Measurements from ENCODE around the gene CYP2C19. TPM values are rescaled to one million over a fixed set of nuclear protein-coding genes. Genes with fewer than 3 reads are reported as not detected.
"Not testable (repeated sequence)": the region's sequence is repeated elsewhere in the genome, so short reads cannot be mapped to it uniquely, and the experiment has no call there.

CYP2C19 gene
- polyA plus RNA-seq, 1 donor (not counting 4 experiments of a cell fraction or from before 2014, with no cell fraction given), result not detected

DNA sequence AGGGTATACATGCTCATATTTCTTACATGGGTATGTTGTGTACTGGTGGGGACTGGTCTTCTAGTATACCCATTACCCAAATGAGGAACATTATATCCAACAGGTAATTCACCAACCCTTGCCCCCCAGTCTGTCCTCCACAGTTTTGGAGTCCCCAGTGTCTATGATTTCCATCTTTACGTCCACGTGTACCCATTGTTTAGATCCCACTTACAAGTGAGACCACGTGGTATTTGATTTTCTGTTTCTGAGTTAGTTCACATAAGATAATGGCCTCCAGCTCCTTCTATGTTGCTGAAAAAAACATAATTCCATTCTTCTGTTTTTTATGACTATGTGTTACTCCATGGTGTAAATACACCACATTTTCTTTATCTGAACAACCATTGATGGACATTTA lies 126.6 kb downstream of the CYP2C19 start:
- Histone ChIP-seq H3K27ac (ENCODE audit: control insufficient read depth, insufficient read depth, low read length) (no peak overlapping the region), H4K20me1 (ENCODE audit: control insufficient read depth, extremely low read depth, insufficient read depth, low read length) (no peaks in the 10 kb centered on the region), H3K4me1 (ENCODE audit: control insufficient read depth, extremely low read depth, insufficient read depth, low read length) (no peaks in the 10 kb centered on the region), H3K9me1 (ENCODE audit: control insufficient read depth, extremely low read depth, insufficient read depth, low read length) (no peaks in the 10 kb centered on the region), H2AFZ (ENCODE audit: control insufficient read depth, low read length) (no peak overlapping the region), H3K36me3 (ENCODE audit: control insufficient read depth in 2 of 2, extremely low read depth in 1 of 2, insufficient read depth in 2 of 2, low read length in 2 of 2) (no peaks in the 10 kb centered on the region), H3K4me2 (ENCODE audit: control insufficient read depth, extremely low read depth, insufficient read depth, low read depth, low read length) (no peak overlapping the region), H3K9ac (ENCODE audit: control insufficient read depth, extremely low read depth, insufficient read depth, low read length) (no peak overlapping the region), H3K9me3 (ENCODE audit: control insufficient read depth, low read depth, low read length) (no peaks in the 10 kb centered on the region), H3K79me2 (ENCODE audit: control insufficient read depth, insufficient read depth, low read length) (no peaks in the 10 kb centered on the region), H3K27me3 (ENCODE audit: control insufficient read depth, extremely low read depth, insufficient read depth, low read length) (no peaks in the 10 kb centered on the region), H3K4me3 (ENCODE audit: control insufficient read depth in 2 of 3, extremely low read depth in 1 of 3, insufficient read depth in 2 of 3, low read depth in 1 of 3, low read length in 3 of 3) (no peak overlapping the region)
- dilution Hi-C loops (cut with MboI; ENCODE audit: extremely low pct_ligation_motif_present, low sequenced_read_pairs), result no loop called here
- DNase-seq (ENCODE audit: low read depth, low spot score), result no peak
- TF ChIP-seq EZH2 (IDR thresholded peaks at IDR 0.05; ENCODE audit: low read length), result no peak
- TF ChIP-seq, protein P1, sequence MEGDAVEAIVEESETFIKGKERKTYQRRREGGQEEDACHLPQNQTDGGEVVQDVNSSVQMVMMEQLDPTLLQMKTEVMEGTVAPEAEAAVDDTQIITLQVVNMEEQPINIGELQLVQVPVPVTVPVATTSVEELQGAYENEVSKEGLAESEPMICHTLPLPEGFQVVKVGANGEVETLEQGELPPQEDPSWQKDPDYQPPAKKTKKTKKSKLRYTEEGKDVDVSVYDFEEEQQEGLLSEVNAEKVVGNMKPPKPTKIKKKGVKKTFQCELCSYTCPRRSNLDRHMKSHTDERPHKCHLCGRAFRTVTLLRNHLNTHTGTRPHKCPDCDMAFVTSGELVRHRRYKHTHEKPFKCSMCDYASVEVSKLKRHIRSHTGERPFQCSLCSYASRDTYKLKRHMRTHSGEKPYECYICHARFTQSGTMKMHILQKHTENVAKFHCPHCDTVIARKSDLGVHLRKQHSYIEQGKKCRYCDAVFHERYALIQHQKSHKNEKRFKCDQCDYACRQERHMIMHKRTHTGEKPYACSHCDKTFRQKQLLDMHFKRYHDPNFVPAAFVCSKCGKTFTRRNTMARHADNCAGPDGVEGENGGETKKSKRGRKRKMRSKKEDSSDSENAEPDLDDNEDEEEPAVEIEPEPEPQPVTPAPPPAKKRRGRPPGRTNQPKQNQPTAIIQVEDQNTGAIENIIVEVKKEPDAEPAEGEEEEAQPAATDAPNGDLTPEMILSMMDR (optimal IDR thresholded peaks at IDR 0.05 in 1 of 3, IDR thresholded peaks at IDR 0.05 in 1 of 3, conservative IDR thresholded peaks at IDR 0.05 in 1 of 3; ENCODE audit: extremely low read depth in 1 of 3, insufficient read depth in 2 of 3, low read length in 3 of 3), result no peak
- no peak for FAIRE-seq

- H3K79me2 ChIP-seq (ENCODE audit: control insufficient read depth, insufficient read depth, low read length), result no peaks in the 10 kb centered on the region
- no peaks in the 10 kb centered on the region for H3K9me3 ChIP-seq (ENCODE audit: control insufficient read depth, low read depth, low read length)
- H3K36me3 ChIP-seq (ENCODE audit: control insufficient read depth in 2 of 2, extremely low read depth in 1 of 2, insufficient read depth in 2 of 2, low read length in 2 of 2), result no peaks in the 10 kb centered on the region
- no peaks in the 10 kb centered on the region for H3K9me1 ChIP-seq (ENCODE audit: control insufficient read depth, extremely low read depth, insufficient read depth, low read length)
- no peak overlapping the region for H3K4me3 ChIP-seq (ENCODE audit: control insufficient read depth in 2 of 3, extremely low read depth in 1 of 3, insufficient read depth in 2 of 3, low read depth in 1 of 3, low read length in 3 of 3)
- TF ChIP-seq EZH2 (IDR thresholded peaks at IDR 0.05; ENCODE audit: low read length), result no peak
- TF ChIP-seq, protein P1 (optimal IDR thresholded peaks at IDR 0.05 in 1 of 3, IDR thresholded peaks at IDR 0.05 in 1 of 3, conservative IDR thresholded peaks at IDR 0.05 in 1 of 3; ENCODE audit: extremely low read depth in 1 of 3, insufficient read depth in 2 of 3, low read length in 3 of 3), result no peak
- no peak overlapping the region for H3K27ac ChIP-seq (ENCODE audit: control insufficient read depth, insufficient read depth, low read length)
- DNase-seq (ENCODE audit: low read depth, low spot score) (no peak), FAIRE-seq (no peak)
- H3K27me3 ChIP-seq (ENCODE audit: control insufficient read depth, extremely low read depth, insufficient read depth, low read length), result no peaks in the 10 kb centered on the region
- no peak overlapping the region for H3K9ac ChIP-seq (ENCODE audit: control insufficient read depth, extremely low read depth, insufficient read depth, low read length)
- H3K4me2 ChIP-seq (ENCODE audit: control insufficient read depth, extremely low read depth, insufficient read depth, low read depth, low read length), result no peak overlapping the region
- H3K4me1 ChIP-seq (ENCODE audit: control insufficient read depth, extremely low read depth, insufficient read depth, low read length), result no peaks in the 10 kb centered on the region
- no peak overlapping the region for H2AFZ ChIP-seq (ENCODE audit: control insufficient read depth, low read length)
- dilution Hi-C loops (cut with MboI; ENCODE audit: extremely low pct_ligation_motif_present, low sequenced_read_pairs), result no loop called here
- H4K20me1 ChIP-seq (ENCODE audit: control insufficient read depth, extremely low read depth, insufficient read depth, low read length), result no peaks in the 10 kb centered on the region
Observed at GRCh38 chr10:94890264-94891022, 128.0 kb downstream of the CYP2C19 start.

GRCh38 chr10:94898414-94898813 lies 135.9 kb downstream of the CYP2C19 start:
- FAIRE-seq; H3K27ac ChIP-seq (ENCODE audit: control insufficient read depth, insufficient read depth, low read length); dilution Hi-C loops (cut with MboI; ENCODE audit: extremely low pct_ligation_motif_present, low sequenced_read_pairs); H4K20me1 ChIP-seq (ENCODE audit: control insufficient read depth, extremely low read depth, insufficient read depth, low read length); H3K36me3 ChIP-seq (ENCODE audit: control insufficient read depth in 2 of 2, extremely low read depth in 1 of 2, insufficient read depth in 2 of 2, low read length in 2 of 2); H3K79me2 ChIP-seq (ENCODE audit: control insufficient read depth, insufficient read depth, low read length); H2AFZ ChIP-seq (ENCODE audit: control insufficient read depth, low read length); H3K4me2 ChIP-seq (ENCODE audit: control insufficient read depth, extremely low read depth, insufficient read depth, low read depth, low read length); DNase-seq (ENCODE audit: low read depth, low spot score); H3K9me3 ChIP-seq (ENCODE audit: control insufficient read depth, low read depth, low read length); H3K27me3 ChIP-seq (ENCODE audit: control insufficient read depth, extremely low read depth, insufficient read depth, low read length); H3K9me1 ChIP-seq (ENCODE audit: control insufficient read depth, extremely low read depth, insufficient read depth, low read length); H3K4me1 ChIP-seq (ENCODE audit: control insufficient read depth, extremely low read depth, insufficient read depth, low read length); H3K4me3 ChIP-seq (ENCODE audit: control insufficient read depth in 2 of 3, extremely low read depth in 1 of 3, insufficient read depth in 2 of 3, low read depth in 1 of 3, low read length in 3 of 3); H3K9ac ChIP-seq (ENCODE audit: control insufficient read depth, extremely low read depth, insufficient read depth, low read length): not testable (repeated sequence)

Data from keratinocyte (primary cell).